Right hindlimb (tissue), 1 donor: ENCODE measurements around the gene PCDHGA5.
"Not testable (repeated sequence)": the region's sequence is repeated elsewhere in the genome, so short reads cannot be mapped to it uniquely, and the experiment has no call there.

Source experiments
- DNase-seq: peaks from one replicate; pipeline ENCODE4 v3.0.0-alpha.2; 2018

PCDHGA5 gene

GRCh38 chr5:141363952-141364660 is at the start of gene PCDHGA5:
Gene PCDHGA5 (plus strand): TSS chr5:141364162. CDS start chr5:141364331, 169 bp downstream.
- no peak for DNase-seq

GRCh38 chr5:141316963-141317362 is 47.0 kb upstream of the PCDHGA5 start:
- DNase-seq: not testable (repeated sequence)

GRCh38 chr5:141319202-141319601 is 44.8 kb upstream of the PCDHGA5 start:
- no peak for DNase-seq

- no peak for DNase-seq
Measured at GRCh38 chr5:141319699-141320098, 44.3 kb upstream of the PCDHGA5 start.

- peak; percentile 93 for DNase-seq
Measured at GRCh38 chr5:141320225-141321169, 43.5 kb upstream of the PCDHGA5 start, which contains the start of gene TAF7. Gene TAF7 (minus strand): TSS chr5:141320784. CDS start chr5:141320044, 740 bp downstream.

- DNase-seq: no peak
Measured at GRCh38 chr5:141322261-141322660, 41.7 kb upstream of the PCDHGA5 start.

GRCh38 chr5:141326088-141326854 is 37.7 kb upstream of the PCDHGA5 start:
- DNase-seq: peak; percentile 39

GRCh38 chr5:141328231-141328630 is 35.7 kb upstream of the PCDHGA5 start:
- DNase-seq: no peak

- no peak for DNase-seq
Measured at GRCh38 chr5:141330299-141331080, 33.5 kb upstream of the PCDHGA5 start, which contains the start of gene PCDHGA1. Gene PCDHGA1 (plus strand): TSS chr5:141330514.

- not testable (repeated sequence) for DNase-seq
Measured at GRCh38 chr5:141332571-141332970, 31.4 kb upstream of the PCDHGA5 start.

- DNase-seq: no peak
Measured at GRCh38 chr5:141338538-141339306, 25.2 kb upstream of the PCDHGA5 start, which contains the start of gene PCDHGA2. Gene PCDHGA2 (plus strand): TSS chr5:141338760.

- not testable (repeated sequence) for DNase-seq
Measured at GRCh38 chr5:141340781-141341354, 23.1 kb upstream of the PCDHGA5 start.

- DNase-seq: no peak
Measured at GRCh38 chr5:141342773-141343172, 21.2 kb upstream of the PCDHGA5 start.

GRCh38 chr5:141343242-141343952 is 20.6 kb upstream of the PCDHGA5 start, which contains the start of gene PCDHGA3:
Gene PCDHGA3 (plus strand): TSS chr5:141343829. CDS start chr5:141344034, 205 bp downstream.
- no peak for DNase-seq

- DNase-seq: no peak
Measured at GRCh38 chr5:141343953-141344463, 20.0 kb upstream of the PCDHGA5 start.

GRCh38 chr5:141345327-141345726 is 18.6 kb upstream of the PCDHGA5 start:
- DNase-seq: no peak

- not testable (repeated sequence) for DNase-seq
Measured at GRCh38 chr5:141346017-141346416, 17.9 kb upstream of the PCDHGA5 start.

GRCh38 chr5:141349917-141350619 is 13.9 kb upstream of the PCDHGA5 start, which contains the start of gene PCDHGB1:
Gene PCDHGB1 (plus strand): TSS chr5:141350099. CDS start chr5:141350261, 162 bp downstream.
- DNase-seq: no peak

- DNase-seq: no peak
Measured at GRCh38 chr5:141351591-141351990, 12.4 kb upstream of the PCDHGA5 start.
